ENCODE results near the gene CNOT1. TPM values are rescaled to one million over a fixed set of nuclear protein-coding genes. Genes with fewer than 3 reads are reported as not detected.

The CNOT1 gene
- total and polyA plus RNA-seq, 7 experiments from 2014 or later = 81.2 to 249 (median 232) TPM

- Mint-ChIP-seq H3K27me3 (peaks cover 9 to 26% (median 18%) of the 10 kb centered on the region in 5 donors), H3K9me3 (no peaks in the 10 kb centered on the region), H3K36me3 (no peaks in the 10 kb centered on the region), H3K4me1 (peaks cover 0 to 11% (median 0%) of the 10 kb centered on the region in 7 donors), H3K27ac (no peak overlapping the region), H3K4me3 (no peak overlapping the region)
- CTCF ChIA-PET = no interaction called here
- no peaks in the 10 kb centered on the region for H3K4me1 ChIP-seq (ENCODE audit: control insufficient read depth in 2 of 2, insufficient read depth in 2 of 2, low read length in 2 of 2)
- no peaks in the 10 kb centered on the region for H3K36me3 ChIP-seq (ENCODE audit: control insufficient read depth in 2 of 3, insufficient read depth in 3 of 3, low read length in 3 of 3)
- DNase-seq (no peak), ATAC-seq (no peak)
- H3K27me3 ChIP-seq (ENCODE audit: control insufficient read depth in 2 of 2, insufficient read depth in 2 of 2, low read length in 2 of 2) = no peaks in the 10 kb centered on the region
- no peak overlapping the region for H3K27ac ChIP-seq (ENCODE audit: low read depth, low read length)
- intact Hi-C loops (cut with micrococcal nuclease) = no loop called here
- POLR2A ChIA-PET = no interaction called here
- no peak overlapping the region for H3K4me3 ChIP-seq (ENCODE audit: low read length)
- H3K9me3 ChIP-seq (ENCODE audit: control insufficient read depth in 2 of 3, low read length in 3 of 3) = no peaks in the 10 kb centered on the region
Measured at GRCh38 chr16:58474296-58474695, 155.3 kb downstream of the CNOT1 start.

- Mint-ChIP-seq H3K9me3 (no peaks in the 10 kb centered on the region), H3K4me1 (peaks cover 0 to 11% (median 0%) of the 10 kb centered on the region in 7 donors), H3K4me3 (no peak overlapping the region), H3K27me3 (peaks cover 24 to 40% (median 28%) of the 10 kb centered on the region in 5 donors), H3K27ac (no peak overlapping the region), H3K36me3 (no peaks in the 10 kb centered on the region)
- no peaks in the 10 kb centered on the region for H3K9me3 ChIP-seq (ENCODE audit: control insufficient read depth in 2 of 3, low read length in 3 of 3)
- no peaks in the 10 kb centered on the region for H3K36me3 ChIP-seq (ENCODE audit: control insufficient read depth in 2 of 3, insufficient read depth in 3 of 3, low read length in 3 of 3)
- H3K4me1 ChIP-seq (ENCODE audit: control insufficient read depth in 2 of 2, insufficient read depth in 2 of 2, low read length in 2 of 2) = no peaks in the 10 kb centered on the region
- intact Hi-C loops (cut with micrococcal nuclease) = no loop called here
- H3K4me3 ChIP-seq (ENCODE audit: low read length) = no peak overlapping the region
- POLR2A ChIA-PET = no interaction called here
- CTCF ChIA-PET = no interaction called here
- ATAC-seq (no peak), DNase-seq (no peak)
- no peaks in the 10 kb centered on the region for H3K27me3 ChIP-seq (ENCODE audit: control insufficient read depth in 2 of 2, insufficient read depth in 2 of 2, low read length in 2 of 2)
- H3K27ac ChIP-seq (ENCODE audit: low read depth, low read length) = no peak overlapping the region
Measured at GRCh38 chr16:58472827-58473226, 156.8 kb downstream of the CNOT1 start.

- DNase-seq (no peak), ATAC-seq (no peak)
- Mint-ChIP-seq H3K36me3 (no peaks in the 10 kb centered on the region), H3K4me1 (peaks cover 0 to 11% (median 0%) of the 10 kb centered on the region in 7 donors), H3K9me3 (no peaks in the 10 kb centered on the region), H3K4me3 (no peak overlapping the region), H3K27me3 (peaks cover 29 to 45% (median 34%) of the 10 kb centered on the region in 5 donors), H3K27ac (no peak overlapping the region)
- no peak overlapping the region for H3K27ac ChIP-seq (ENCODE audit: low read depth, low read length)
- no peaks in the 10 kb centered on the region for H3K9me3 ChIP-seq (ENCODE audit: control insufficient read depth in 2 of 3, low read length in 3 of 3)
- H3K4me3 ChIP-seq (ENCODE audit: low read length) = no peak overlapping the region
- intact Hi-C loops (cut with micrococcal nuclease) = no loop called here
- no peaks in the 10 kb centered on the region for H3K27me3 ChIP-seq (ENCODE audit: control insufficient read depth in 2 of 2, insufficient read depth in 2 of 2, low read length in 2 of 2)
- POLR2A ChIA-PET = no interaction called here
- H3K36me3 ChIP-seq (ENCODE audit: control insufficient read depth in 2 of 3, insufficient read depth in 3 of 3, low read length in 3 of 3) = no peaks in the 10 kb centered on the region
- CTCF ChIA-PET = no interaction called here
- no peaks in the 10 kb centered on the region for H3K4me1 ChIP-seq (ENCODE audit: control insufficient read depth in 2 of 2, insufficient read depth in 2 of 2, low read length in 2 of 2)
Measured at GRCh38 chr16:58472266-58472665, 157.4 kb downstream of the CNOT1 start.

- ChIA-PET POLR2A (no interaction called here), CTCF (interaction anchor here (0.6 kb wide), 1 partner anchor 21 kb away, joined by 3 read pairs; no protein-coding TSS in a partner anchor)
- Mint-ChIP-seq H3K36me3 (no peaks in the 10 kb centered on the region), H3K27me3 (peaks cover 38 to 52% (median 41%) of the 10 kb centered on the region in 5 donors), H3K4me1 (peaks cover 0 to 11% (median 0%) of the 10 kb centered on the region in 7 donors), H3K9me3 (no peaks in the 10 kb centered on the region), H3K4me3 (no peak overlapping the region), H3K27ac (no peak overlapping the region)
- no peaks in the 10 kb centered on the region for H3K9me3 ChIP-seq (ENCODE audit: control insufficient read depth in 2 of 3, low read length in 3 of 3)
- ATAC-seq (no peak), DNase-seq (no peak)
- no peaks in the 10 kb centered on the region for H3K36me3 ChIP-seq (ENCODE audit: control insufficient read depth in 2 of 3, insufficient read depth in 3 of 3, low read length in 3 of 3)
- H3K4me3 ChIP-seq (ENCODE audit: low read length) = no peak overlapping the region
- no peak overlapping the region for H3K27ac ChIP-seq (ENCODE audit: low read depth, low read length)
- no peaks in the 10 kb centered on the region for H3K4me1 ChIP-seq (ENCODE audit: control insufficient read depth in 2 of 2, insufficient read depth in 2 of 2, low read length in 2 of 2)
- intact Hi-C loops (cut with micrococcal nuclease) = no loop called here
- peaks cover 0 to 4% of the 10 kb centered on the region in 2 donors for H3K27me3 ChIP-seq (ENCODE audit: control insufficient read depth in 2 of 2, insufficient read depth in 2 of 2, low read length in 2 of 2)
Measured at GRCh38 chr16:58471209-58471975, 158.2 kb downstream of the CNOT1 start.

Other genes with a start within 250 kb of the CNOT1 start
- 10 to 100 TPM in 1 of 5 experiments, 1 to 10 TPM in 3, under 1 TPM in 1; 0.66 to 13.3 (median 1.4) TPM for gene GINS3, start 237.4 kb downstream of the CNOT1 start, total RNA-seq
- gene GINS3, start 237.4 kb downstream of the CNOT1 start, polyA plus RNA-seq = 1 to 10 TPM; 1.7 to 3.6 TPM
- gene NDRG4, start 129.7 kb downstream of the CNOT1 start, total RNA-seq = 1 to 10 TPM; 1.1 to 5.3 (median 2.7) TPM
- gene NDRG4, start 129.7 kb downstream of the CNOT1 start, polyA plus RNA-seq = 1 to 10 TPM in 1 of 2 donors, under 1 TPM in 1; 0.63 to 1.5 TPM
- 10 to 100 TPM; 20.7 to 41.3 (median 39.0) TPM for gene SETD6, start 114.3 kb downstream of the CNOT1 start, total RNA-seq
- gene SETD6, start 114.3 kb downstream of the CNOT1 start, polyA plus RNA-seq = 10 to 100 TPM in 1 of 2 donors, 1 to 10 TPM in 1; 9.8 to 13.3 TPM
- 10 to 100 TPM; 10.2 to 16.8 (median 16.7) TPM for gene SLC38A7, start 54.9 kb upstream of the CNOT1 start, total RNA-seq
- gene SLC38A7, start 54.9 kb upstream of the CNOT1 start, polyA plus RNA-seq = 1 to 10 TPM; 3.4 to 5.6 TPM
- gene GOT2, start 104.5 kb upstream of the CNOT1 start, total RNA-seq = 10 to 100 TPM; 24.3 to 76.6 (median 38.0) TPM
- 10 to 100 TPM; 64.7 to 90.1 TPM for gene GOT2, start 104.5 kb upstream of the CNOT1 start, polyA plus RNA-seq